HG03432 (cell line): Measurements from ENCODE around the gene KRTAP2-1.
"Not testable (repeated sequence)": the region's sequence is repeated elsewhere in the genome, so short reads cannot be mapped to it uniquely, and the experiment has no call there.

ENCODE experiments used
- ATAC-seq: cut with Tn5 transposase; IDR thresholded peaks from one replicate; pipeline ENCODE4 v1.9.1; 2021; ENCODE audit warnings: mild to moderate bottlenecking, moderate library complexity; ENCODE audit not compliant: unreplicated experiment

Gene KRTAP2-1, protein sequence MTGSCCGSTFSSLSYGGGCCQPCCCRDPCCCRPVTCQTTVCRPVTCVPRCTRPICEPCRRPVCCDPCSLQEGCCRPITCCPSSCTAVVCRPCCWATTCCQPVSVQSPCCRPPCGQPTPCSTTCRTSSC

DNA sequence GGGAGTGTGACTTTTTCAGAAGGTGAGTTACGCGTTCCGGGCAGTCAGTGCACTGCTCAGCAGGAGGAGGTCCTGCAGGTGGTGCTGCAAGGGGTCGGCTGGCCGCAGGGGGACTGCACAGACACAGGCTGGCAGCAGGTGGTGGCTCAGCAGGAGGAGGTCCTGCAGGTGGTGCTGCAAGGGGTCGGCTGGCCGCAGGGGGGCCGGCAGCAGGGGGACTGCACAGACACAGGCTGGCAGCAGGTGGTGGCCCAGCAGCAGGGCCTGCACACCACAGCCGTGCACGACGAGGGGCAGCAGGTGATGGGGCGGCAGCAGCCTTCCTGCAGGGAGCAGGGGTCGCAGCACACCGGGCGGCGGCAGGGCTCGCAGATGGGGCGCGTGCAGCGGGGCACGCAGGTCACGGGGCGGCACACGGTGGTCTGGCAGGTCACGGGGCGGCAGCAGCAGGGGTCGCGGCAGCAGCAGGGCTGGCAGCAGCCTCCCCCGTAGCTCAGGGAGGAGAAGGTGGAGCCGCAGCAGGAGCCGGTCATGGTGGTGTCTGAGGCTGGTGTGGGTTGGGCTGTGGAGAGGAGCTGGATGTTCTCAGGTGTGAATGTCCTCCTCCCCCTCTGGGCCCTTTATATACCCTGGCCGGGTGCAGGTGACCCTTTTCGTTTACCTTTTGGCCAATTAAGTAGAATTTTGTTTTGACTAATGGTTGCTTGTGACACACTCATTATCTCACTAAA lies at the start of gene KRTAP2-1:
Gene KRTAP2-1 (minus strand): TSS at position 582 of the 731 bp plus-strand sequence. CDS start 49 bp downstream, at position 533.
- ATAC-seq: not testable (repeated sequence)

DNA sequence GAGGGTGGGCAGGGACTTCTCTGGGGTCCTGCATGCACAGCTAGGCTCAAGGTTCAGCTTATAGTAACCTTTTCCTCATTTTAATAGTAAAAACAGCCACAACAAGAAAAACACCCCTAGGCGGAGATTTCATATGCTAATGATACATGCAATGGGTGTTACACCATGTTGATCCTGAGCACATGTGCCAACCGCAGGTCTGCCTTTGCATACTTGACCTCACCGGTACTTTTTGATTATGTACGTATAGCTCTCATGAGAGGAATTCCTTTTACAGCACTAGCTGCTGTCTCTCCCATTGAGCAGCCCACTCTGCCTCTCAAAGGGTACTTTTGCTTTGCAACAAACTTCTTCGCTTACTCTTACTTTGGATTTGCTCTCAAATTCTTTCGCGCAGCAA lies 48.9 kb upstream of the KRTAP2-1 start:
- ATAC-seq: no peak

DNA sequence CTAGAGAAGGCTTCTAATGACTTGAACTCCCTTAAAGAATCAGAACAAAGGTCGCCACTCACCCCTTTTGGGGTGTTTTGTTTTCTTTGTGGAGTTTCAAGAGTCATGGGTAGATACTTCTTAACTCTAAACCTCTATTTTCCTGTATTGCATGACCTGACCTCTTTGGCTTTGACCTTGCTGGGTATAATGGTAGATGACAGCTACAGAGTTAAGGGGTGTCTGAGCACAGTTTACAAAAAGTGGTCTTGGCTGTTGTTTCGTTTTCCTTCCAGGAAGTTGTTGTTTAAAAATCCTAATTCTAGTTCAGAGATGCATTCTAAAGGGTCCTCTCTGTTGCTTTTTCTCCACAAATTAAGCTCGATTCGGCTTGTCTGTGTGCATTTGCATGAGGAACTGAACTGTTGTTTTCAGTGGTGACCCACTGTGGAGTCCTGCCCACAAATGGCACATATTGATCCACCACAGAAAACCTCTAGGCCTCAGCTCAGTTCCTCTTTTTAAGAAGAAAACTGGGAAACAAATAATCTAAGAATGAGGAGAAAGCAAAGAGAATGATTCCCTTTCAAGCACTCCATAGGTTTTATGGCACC lies 41.7 kb upstream of the KRTAP2-1 start:
- not testable (repeated sequence) for ATAC-seq

DNA sequence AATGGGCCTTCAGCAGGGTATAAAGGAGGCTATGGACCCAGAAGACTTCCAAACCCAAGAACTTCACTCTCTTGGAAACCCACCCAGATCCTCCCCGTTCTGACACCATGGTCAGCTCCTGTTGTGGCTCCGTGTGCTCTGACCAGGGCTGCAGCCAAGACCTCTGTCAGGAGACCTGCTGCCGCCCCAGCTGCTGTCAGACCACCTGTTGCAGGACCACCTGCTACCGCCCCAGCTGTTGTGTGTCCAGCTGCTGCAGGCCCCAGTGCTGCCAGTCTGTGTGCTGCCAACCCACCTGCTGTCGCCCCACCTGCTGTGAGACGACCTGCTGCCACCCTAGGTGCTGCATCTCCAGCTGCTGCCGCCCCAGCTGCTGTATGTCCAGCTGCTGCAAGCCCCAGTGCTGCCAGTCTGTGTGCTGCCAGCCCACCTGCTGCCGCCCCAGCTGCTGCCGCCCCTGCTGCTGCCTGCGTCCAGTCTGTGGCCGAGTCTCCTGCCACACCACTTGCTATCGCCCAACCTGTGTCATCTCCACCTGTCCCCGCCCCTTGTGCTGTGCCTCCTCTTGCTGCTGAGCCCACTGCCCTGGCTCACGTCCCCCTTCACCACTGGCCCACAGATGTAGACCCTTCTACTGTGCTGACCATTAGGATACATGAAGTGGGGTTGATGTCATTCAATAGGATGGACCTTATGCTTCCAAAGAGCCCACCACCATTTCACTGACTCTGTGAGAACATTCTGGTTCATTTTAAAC lies 37.2 kb upstream of the KRTAP2-1 start, which contains the start of gene KRTAP4-7:
Gene KRTAP4-7 (plus strand): TSS at position 51 of the 757 bp plus-strand sequence. CDS start 57 bp downstream, at position 108.
- not testable (repeated sequence) for ATAC-seq

DNA sequence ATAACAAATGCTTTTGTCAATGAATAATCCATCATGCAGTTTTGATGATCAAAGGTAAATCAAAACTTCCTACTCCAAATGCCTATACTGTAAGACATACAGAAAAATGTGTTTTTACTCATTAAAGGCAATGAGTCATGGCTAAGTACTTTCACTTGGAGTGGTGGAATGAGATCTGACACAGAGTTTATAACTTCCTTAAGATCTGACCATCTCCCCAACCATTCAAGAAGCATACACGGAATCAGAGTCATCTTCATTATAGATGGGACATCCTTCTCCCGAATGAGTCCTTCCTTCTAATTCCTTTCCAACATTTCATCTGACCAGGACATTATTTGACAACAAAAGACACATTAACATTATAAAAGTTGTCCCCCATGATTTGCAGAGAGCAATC lies 36.3 kb upstream of the KRTAP2-1 start:
- ATAC-seq: not testable (repeated sequence)

DNA sequence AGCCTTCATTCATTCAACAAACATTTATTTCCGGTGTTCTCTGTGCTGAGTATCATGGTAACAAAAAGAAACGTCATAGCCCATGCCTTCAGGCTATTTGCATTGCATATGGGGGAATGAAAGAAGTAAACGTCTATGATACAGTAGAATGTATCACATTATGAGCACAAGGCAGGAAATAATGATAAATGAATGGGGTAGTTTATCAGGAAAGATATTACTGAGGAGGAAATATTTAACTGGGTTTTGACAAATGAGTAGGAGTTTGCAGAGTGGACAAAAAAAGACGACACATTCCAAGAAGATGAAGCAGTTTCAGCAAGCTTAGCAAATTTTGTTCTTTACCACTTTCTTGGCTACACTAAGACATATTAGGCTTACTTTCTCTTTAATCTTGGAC lies 35.5 kb upstream of the KRTAP2-1 start:
- ATAC-seq: no peak

DNA sequence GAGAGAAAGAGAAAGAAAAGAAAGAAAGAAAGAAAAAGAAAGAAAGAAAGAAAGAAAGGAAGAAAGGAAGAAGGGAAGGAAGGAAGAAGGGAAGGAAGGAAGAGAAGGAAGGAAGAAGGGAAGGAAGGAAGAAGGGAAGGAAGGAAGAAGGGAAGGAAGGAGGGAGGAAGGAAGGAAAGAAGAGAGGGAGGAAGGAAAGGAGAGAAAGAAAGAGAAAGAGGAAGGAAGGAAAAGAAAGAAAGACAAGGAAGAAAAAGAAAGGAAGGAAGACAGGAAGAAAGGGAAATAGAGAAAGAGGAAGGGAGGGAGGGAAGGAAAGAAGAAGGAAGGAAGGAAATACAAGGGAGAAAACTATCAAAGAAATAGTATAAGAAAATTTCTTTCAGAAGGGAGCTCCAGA lies 29.7 kb upstream of the KRTAP2-1 start:
- no peak for ATAC-seq

DNA sequence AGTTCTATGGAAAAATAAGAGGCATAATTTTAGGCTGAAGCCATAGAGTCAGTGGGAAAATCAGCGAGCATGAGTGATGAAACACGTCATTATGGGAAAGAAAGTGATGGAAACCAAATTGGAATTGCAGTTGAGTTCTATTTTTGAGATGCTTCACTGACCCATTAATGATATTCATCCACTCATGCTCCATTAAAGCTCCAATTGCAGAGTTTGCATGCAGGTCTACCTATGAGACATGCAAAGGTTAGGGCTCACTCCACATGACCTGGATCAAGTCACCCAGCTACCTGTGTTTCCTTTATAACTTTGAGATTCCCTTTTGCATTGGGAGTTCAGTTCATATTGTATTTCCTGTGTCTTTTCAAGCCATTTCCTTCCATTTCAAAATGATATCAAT lies 26.6 kb upstream of the KRTAP2-1 start:
- ATAC-seq: no peak

DNA sequence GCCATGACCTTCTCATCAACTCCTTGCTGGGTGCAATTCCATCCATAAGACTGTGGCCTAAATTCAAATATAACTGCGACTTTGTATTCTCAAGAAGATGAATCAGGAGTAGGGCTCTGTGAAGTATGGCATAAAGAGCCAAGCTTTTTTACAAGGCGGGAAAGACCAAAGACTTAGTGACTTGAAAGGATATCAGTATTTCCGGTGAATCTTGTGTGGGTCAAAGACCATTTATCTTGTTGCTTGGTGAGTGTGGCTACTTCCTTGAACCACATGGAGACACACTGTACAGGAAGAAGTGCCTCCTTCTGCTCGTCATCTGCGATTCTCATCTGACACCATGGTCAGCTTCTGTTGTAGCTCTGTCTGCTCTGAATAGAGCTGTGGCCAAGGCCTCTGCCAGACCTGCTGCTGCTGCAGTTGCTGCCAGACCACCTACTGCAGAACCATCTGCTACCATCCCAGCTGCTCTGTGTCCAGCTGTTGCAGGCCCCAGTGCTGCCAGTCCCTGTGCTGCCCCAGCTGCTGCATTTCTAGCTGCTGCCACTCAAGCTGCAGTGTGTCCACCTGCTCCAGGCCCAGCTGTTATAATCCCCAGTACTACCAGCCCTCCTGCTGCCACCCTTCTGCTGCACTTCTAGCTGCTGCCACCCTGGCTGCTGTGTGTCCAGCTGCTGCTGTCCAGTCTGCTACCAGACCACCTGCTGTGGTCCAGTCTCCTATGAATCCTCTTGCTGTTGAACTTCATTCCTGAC lies 24.7 kb upstream of the KRTAP2-1 start:
- ATAC-seq: no peak

DNA sequence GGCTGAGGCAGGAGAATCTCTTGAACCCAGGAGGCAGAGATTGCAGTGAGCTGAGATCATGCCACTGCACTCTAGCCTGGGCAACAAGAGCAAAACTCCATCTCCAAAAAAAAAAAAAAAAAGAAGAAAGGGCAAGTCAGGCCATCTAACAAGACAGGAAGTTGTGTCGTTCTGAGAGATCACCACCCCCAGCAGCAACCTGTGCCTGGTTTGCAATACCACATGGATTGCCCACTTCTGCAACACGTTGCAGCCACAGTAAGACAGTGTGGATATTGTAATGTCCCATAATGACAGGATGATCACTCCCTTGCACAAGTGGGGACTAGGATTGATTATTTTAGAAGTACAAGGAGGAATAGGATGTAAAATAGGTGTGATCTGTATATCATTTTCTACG lies 21.9 kb upstream of the KRTAP2-1 start:
- no peak for ATAC-seq

DNA sequence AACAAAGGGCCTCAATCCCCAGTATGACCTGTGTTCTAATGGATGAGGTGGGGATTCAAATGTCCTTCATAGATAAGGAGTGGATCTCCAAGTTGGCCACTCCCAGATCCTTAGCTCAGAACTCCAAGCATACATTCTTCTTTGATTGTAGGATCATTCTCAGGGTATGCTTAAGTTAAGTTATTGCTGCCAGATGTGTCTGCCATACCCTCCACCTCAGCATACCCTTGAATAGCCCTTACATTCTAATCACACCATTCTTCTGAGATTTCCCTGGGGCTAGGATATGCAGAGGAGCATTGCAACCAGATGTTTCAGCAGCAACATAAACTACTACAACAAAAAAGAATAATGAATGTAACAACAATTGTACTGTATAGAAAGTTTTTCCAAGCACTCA lies 20.2 kb upstream of the KRTAP2-1 start:
- ATAC-seq: no peak

DNA sequence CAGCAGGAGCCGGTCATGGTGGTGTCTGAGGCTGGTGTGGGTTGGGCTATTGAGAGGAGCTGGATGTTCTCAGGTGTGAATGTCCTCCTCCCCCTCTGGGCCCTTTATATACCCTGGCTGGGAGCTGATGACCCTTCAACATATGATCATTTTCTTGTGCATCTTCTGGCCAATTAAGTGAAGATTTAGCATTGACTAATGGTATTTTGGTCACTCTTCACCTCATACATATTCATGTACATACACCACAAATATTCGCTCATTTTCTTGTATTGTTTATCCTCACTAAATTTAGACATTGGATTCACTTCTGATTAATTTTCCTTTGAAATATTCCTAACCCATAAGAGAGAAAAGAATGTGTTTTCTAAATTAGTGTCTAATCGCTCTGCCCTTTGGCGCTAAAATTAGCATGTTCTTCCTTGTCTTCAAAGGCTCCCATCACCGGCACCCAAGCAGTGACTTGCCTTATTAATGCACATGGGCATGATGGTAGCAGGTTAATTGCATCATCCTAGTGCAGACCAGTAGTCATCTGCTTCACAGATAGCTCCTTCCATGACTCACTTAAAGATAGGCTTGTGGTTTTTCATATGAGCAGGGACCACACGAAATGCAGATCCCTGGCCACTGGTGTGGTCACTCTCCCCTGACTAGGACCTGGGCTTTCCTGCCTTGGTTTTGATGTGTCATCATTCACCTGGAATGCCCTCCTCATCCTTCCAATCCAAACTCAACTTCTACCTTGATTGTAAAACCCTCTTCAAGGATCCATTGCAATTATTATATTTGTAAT lies 18.9 kb upstream of the KRTAP2-1 start, which contains the start of gene KRTAP2-4:
Gene KRTAP2-4 (minus strand): TSS at position 51 of the 796 bp plus-strand sequence. CDS start 34 bp downstream, at position 17.
- no peak for ATAC-seq

DNA sequence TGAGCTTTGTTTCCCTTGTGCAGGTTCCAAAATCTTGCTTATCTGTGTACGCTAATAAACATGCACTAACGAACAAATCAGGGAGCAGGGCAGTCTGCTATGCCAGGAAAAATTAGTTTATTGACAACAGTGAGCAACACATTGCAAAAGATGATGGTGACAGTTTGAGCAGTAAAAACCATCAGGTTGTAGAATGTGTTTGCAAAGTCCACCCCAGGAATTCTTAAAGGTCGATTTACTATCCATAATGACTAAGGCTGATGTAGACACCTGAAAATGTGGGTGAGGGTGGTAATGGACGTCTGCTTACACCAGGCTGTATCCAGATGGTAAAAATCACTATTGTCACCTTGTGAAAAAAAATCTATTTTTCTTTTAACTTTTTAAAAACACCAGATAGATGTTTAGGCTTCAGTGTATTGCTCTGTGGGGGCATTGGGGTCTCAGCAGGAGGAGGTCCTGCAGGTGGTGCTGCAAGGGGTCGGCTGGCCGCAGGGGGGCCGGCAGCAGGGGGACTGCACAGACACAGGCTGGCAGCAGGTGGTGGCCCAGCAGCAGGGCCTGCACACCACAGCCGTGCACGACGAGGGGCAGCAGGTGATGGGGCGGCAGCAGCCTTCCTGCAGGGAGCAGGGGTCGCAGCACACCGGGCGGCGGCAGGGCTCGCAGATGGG lies 18.0 kb upstream of the KRTAP2-1 start:
- not testable (repeated sequence) for ATAC-seq

DNA sequence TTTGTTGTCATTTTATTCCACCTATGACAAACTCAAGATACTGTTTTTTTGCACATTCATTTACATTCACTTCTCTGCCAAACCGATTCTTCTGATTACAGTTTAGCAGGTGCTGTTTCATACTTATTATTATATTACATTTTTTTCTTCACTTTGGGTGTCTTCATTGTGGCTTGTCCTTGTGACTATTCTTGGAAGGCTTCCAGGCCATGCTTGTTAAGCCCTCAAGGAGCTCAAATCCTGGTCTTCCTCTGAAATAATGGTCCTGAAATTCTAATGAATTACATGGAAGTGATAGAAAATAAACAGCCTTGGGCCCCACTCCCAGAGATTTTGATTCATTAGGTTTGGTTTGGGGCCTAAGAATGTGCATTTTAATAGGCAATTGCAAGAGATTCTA lies 17.2 kb upstream of the KRTAP2-1 start:
- no peak for ATAC-seq

DNA sequence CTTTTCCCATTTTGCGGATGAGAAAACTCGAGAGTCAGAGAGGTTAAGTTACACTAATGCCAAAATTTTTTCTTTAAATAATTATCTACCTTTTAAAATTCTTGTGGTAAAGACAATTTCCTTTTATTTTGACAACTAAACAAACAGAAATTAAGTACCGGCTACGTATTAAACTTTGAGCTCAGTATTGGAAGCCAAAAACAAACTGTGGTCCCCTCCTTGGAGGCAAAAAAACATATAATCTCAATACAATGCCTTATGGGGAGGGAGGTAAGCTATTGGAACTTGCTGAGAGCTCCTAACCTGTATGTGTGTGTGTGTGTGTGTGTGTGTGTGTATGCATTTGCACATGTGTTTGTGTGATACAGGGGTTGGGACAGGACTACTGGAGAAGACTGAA lies 16.3 kb upstream of the KRTAP2-1 start:
- ATAC-seq: no peak

DNA sequence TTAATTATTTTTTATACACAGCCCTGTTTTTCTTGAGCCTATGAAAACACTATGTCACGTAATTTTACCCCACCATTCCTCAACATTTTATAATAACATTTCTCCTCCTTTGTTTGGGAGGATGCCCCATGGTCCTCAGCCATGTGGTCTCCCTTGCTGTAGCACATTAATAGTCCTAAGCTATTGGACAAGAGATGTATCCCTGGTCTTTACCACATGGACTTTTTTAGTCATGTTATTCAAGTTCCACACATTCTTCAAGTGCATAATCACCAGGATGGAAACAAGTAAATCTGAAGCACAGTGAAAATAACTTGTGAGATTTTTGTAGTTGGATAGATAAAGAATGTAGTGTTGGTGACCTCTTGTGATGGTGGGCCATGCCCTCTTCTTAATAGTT lies 14.8 kb upstream of the KRTAP2-1 start:
- no peak for ATAC-seq

DNA sequence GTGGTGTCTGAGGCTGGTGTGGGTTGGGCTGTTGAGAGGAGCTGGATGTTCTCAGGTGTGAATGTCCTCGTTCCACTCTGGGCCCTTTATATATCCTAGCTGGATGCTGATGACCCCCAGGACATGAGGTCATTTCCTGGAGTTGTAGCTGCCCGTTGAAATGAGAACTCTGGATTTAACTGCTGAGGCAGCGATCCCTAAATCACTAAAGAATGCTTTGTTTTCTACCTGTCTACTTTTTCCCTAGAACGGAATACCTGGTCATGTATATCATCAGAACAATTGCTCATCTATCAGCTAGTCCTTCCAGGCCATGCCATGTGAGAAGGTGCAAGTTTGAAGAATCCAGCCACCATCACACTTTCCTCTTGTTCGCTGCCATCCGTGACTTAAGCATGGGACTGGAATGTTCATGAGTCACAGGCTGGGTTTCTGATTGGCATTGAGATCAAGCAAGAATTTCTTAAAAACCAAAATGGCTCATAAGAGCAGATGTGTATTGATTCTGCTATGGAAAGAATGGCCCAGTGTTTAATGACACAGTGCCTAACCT lies 13.0 kb upstream of the KRTAP2-1 start, which contains the start of gene KRTAP2-3:
Gene KRTAP2-3 (minus strand): TSS at position 63 of the 553 bp plus-strand sequence. CDS start 64 bp downstream, outside the sequence.
- no peak for ATAC-seq

DNA sequence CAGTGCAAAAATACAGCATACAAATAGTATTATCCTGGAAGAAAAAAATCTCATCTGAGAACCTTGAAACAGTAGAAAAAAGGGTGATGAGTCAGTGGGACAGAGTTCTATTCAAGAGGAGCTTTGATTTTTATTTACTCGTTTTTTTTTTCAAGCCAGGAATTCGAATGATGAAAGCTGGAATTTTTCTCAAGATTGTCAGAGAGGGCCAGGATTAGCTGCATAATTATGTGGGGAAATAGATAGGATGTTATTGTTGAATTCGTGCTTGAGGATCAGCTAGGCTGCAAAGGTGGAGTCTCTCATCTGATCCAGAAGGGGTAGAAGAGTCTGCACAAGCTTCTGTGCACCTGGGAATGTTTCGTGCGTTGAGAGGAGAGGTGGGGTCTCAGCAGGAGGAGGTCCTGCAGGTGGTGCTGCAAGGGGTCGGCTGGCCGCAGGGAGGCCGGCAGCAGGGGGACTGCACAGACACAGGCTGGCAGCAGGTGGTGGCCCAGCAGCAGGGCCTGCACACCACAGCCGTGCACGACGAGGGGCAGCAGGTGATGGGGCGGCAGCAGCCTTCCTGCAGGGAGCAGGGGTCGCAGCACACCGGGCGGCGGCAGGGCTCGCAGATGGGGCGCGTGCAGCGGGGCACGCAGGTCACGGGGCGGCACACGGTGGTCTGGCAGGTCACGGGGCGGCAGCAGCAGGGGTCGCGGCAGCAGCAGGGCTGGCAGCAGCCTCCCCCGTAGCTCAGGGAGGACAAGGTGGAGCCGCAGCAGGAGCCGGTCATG lies 12.3 kb upstream of the KRTAP2-1 start:
- not testable (repeated sequence) for ATAC-seq
